ENCODE data around the gene GNGT2.

GNGT2 gene

DNA sequence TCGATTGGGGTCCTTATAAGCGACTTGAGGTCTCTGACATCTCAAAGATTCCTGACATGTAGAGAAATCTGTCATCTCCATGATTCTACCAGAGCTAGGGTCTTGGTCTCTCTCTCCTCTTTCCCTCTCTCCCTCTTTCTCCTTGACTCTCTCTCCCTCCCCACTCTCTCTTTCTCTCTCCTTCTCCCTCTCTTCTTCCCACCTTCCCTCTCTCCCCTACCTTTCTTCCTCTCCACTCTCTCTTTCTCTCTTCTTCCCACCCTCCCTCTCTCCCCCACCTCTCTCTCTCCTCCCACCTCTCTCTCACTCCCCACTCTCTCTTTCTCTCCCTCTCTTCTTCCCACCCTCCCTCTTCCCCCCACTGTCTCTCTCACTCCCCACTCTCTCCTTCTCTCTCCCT is 45.2 kb downstream of the GNGT2 start:
- no peak for DNase-seq

- no peak for DNase-seq
These were observed 47.5 kb downstream of the GNGT2 start for GRCh38 chr17:49162866-49163265.

DNA sequence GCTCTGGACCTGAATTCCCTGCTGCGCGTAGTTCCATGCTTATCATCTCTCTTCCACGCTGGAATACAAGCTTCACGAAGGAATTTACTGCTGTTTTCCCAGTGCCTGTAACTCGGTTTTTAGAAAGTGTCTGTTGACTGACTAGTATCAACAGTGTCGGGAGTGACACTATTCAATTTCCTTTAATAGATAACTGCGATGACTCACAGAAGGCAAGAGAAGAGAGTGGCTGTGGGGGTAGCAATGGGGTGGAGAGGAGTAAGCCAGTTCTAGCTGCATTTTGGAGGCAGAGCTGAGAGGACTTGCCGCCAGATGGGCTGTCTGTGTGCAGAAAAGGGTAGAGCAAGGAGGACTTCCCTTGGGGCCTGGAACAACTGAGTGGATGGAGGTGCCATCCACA is 52.6 kb downstream of the GNGT2 start:
- DNase-seq, result no peak

- no peak for DNase-seq
These were observed 54.1 kb downstream of the GNGT2 start for GRCh38 chr17:49156256-49156655.

All from activated CD4-positive, alpha-beta T cell treated with anti-CD3 and anti-CD28 coated beads, Interleukin-2, amount 50 U/mL, for 48 hours (primary cell).